OCI-M1 (cell line): ENCODE data around the gene MAP3K14.

Source experiments
- DNase-seq: peaks from one replicate; lab custom pipeline; 2025; lab: John Stamatoyannopoulos, UW

The MAP3K14 gene

DNA sequence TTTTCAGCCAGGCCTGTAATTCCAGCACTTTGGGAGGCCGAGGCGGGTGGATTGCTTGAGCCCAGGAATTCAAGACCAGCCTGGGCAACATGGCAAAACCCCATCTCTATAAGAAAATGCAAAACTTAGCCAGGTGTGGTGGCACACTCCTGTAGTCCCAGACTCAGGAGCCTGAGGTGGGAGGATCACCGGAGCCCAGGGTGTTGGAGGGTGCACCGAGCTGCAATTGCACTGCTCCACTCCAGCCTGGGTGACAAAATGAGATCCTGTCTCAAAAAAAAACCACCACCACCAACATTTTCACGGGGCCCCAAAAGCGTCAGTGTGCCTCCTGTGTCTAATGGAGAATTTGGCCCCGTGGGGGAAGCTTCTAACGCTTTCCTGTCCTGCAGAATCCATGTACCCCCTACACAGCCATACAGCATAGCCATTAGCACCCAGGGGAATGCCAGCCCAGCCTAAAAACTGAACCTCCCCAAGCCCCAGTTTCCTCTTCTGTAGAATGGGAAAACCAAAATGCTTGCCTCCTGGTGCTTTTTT lies 22.2 kb upstream of the MAP3K14 start:
- DNase-seq = no peak

DNA sequence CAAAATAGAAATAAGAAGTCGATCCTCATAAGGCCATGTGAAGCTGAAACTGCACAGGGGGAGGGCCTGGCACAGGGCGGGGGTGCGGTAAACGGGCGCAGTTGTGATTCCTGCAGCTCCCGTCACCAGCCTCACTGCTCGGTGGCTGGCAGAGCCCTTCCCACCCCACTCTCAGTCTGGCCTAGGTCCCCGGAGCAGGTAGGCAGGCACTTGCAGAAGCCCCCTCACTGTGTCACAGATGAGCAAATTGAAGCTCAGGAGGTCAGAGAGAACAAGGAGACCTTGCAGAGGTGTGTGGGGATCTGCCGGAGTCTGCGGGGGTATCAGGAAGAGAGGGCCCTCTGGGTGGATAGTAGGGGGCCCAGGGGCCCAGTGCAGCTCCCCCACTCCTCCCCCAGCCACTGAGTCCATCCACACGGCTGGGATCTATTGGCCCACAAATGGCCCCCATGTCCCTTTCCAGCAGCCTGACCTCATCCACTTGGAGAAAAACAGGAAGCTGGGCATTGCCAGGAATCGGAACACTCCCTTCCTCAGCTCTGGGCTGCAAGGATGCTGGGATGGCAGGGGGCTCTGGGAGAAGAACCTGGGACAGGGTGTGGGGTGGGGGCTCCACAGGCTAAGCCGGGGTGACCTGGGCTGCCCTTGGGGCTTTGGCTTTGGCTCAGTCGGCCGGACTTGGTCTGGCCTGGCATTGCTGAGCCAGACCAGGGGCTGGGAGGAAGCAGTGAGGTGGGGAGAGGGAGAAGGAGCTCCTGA lies 21.4 kb upstream of the MAP3K14 start:
- DNase-seq = no peak

DNA sequence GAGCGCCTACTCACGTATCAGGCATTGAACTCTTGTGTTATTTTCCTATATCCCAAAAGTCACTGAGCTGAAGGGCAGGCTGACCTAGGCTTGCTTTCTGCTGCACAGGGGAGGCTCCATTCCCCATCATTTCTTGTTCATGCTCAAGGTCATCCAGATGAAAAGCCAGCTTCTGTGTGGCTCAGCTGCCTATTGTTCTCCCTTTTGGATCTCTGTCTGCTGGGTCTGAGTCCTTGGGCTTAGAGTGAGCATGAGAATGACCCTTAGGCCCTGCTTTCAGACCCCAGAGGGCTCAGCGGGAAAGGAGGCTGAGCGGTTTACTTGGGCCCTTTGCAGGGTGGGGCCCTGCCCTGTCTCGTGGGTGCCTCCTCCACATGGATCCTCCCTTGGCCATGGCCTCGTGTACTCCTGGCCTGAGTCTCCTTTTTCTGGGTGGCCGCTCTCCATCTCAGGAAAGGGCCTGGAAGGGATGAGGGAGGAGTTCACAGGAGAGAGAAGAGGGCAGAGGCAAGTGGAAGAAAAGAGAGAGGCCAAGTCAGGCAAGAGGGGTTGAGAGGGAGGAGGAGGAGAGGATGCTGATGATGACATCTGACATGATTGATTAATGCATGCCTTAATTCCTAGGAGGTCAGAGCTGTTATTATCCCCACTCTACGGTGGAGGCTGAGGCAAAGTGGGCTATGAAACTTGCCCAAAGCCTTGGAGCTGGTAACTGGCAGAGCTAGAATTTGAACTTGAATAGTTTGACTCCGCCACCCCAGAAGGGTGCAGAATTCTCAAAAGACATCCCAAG lies 19.8 kb upstream of the MAP3K14 start:
- DNase-seq = no peak

DNA sequence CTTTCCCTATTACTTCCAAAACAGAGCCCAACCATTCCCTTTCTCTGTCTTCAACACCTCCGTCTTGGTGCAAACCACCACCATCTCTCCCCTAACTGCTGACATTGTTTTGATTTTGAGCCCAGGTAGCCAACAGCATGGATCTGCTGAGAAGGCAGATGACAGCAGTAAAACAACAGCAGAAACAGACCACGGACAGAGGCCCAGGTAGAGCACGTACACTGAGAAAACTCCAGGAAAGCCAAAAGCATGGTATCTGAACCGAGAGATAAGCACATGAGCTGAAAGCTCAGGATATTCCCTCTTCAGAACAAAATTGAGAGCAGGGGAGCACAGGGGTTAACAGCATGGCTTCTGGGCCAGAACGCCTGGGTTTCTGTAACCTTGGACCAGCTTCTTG lies 18.9 kb upstream of the MAP3K14 start:
- DNase-seq = no peak

DNA sequence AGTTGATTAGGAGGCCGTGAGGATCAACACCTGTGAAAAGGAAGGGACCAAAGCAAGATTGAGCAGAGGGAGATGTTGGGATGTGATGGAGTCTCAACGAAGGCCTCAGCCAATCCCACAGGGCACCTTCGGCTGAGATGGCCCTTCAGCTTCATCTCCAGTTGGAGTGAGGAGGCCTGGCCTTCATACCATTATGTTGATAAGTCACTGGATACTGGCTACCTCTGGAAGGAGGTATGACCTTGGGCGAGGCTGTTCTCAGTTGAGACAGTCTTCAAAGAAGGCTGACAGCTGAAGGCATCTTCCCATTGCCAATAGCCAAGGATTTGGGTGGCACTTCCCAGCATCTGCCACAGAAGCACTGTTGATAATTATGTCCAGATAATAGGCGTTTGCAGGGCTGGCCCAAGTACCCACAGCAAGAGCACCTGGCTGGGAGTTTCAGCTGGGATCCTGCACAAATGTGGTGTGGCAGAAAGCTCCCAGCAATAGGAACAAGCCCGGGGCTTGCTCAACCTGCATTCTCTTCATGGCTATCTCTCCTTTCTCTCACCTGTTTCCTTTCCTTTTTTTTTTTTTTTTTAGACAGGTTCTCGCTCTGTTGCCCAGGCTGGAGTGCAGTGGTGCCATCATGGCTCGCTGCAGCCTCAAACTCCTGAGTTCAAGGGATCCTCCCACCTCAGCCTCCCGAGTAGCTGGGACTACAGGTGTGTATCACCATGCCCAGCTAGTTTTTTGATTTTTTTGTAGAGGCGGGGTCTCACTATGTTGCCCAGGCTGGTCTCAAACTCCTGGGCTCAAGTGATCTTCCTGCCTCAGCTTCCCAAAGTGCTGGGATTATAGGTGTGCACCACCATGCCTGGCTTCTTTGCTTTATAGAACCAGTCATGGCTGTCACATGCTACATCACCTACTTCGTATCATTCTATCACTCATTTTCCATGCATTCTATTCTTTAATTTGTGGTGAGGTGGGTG lies 18.2 kb upstream of the MAP3K14 start:
- no peak for DNase-seq

DNA sequence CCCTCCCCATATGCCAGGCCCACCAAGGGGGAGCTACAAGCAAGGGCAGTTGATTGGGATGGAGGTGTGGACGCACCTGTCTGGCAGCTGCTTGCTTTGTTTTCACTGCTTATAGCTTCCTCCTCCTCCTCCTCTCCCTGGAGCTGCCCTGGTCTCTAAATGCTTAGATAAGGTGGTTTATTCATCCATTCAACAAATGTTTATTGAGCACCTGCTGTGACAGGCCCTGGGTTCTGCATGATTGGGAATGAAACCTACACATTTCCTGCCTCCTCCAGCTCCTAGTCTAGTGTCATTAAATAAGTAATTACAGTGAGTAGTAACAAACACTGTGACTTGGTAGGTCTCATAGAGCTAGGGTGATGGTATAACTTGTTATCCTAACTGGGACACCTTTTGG lies 17.4 kb upstream of the MAP3K14 start:
- DNase-seq = no peak

DNA sequence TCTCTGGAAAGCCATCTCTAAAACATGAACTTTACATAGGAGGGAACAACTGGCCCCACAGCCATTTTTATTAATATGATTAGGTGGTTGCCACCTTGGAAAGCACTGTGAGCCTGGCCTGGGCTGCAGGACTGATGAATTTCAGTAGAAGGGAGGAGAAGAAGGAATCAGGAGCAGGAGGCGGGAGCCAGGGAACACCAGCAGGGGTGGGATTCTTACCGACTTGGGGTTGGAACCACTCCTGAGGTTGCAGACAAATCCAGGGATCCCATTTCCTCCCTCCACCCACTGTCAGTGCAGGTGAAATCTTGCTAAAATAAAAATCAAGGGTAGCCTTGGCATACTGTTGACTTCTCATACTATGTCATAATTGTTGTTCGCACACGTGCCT lies 16.9 kb upstream of the MAP3K14 start:
- no peak for DNase-seq

DNA sequence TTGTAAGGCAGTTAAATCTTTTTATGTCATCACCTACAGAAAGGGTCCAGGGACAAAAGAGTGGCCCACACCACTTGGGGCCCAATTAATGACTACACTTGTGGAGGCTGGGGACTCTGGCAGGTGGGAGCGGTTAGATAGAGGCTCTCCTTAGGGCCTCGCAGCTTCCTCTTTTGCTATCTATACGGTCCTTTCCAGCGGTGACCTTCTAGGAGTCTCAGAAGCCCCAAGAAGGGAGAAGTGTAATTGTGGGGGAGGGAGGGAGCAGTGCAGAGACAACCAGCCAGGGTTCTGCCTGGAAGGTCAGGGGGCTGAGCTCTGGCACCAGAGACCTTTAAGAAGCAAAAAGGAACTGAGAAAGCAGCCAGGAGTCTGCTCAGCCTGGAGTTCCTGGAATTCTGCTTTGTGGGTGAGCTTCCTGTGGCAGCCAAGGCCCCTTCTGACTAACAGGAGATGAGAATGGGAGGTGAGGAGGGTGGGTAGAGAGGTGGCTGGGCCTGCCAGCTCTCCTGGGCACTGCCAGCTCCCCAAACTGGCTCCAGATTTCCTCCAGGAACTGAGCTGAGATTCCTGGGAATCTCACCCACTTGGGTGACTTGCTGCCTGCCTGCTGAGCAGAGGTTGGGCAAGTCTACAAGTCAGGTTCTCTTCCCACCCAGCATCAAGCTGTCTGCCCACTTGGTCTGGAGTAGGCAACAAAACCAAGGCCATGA lies 16.3 kb upstream of the MAP3K14 start:
- DNase-seq = peak; percentile 99

DNA sequence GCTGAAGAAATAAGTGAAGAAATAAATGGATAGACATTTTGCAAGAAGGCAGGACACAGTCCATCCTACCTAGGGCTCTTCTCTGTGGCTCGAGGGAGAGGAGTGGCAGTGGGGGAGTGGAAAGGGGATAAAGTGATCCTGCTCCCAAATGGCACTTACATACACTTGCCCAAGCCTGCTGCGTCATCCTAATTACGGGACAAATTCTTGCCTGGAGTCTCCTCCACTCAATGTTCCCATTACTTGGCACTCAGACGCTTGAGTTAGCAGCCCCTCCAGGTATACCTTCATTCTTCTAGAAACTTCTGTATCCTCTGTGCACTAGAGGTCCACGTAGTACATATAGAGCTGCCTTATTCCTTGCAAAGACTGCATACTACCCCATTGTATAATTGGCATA lies 15.7 kb upstream of the MAP3K14 start:
- no peak for DNase-seq

DNA sequence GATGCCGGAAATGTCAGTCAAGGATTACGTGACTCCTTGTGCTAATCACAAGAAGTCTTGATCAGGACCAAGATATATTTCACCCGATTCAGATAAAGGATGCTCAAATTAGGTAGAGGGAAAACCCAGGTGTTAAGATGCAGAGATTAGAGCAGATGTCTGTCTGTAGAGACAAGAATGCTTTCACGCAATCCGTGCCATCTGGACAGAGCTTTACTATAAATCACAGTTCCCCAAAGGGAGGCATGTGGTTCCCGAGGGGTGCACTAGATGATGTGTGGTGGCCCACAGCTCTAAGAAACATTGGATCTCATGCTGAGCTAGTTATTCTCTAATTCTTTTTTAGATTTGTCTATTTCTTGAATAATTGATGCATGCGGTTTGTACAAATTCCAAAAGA lies 9.8 kb upstream of the MAP3K14 start:
- DNase-seq = no peak

DNA sequence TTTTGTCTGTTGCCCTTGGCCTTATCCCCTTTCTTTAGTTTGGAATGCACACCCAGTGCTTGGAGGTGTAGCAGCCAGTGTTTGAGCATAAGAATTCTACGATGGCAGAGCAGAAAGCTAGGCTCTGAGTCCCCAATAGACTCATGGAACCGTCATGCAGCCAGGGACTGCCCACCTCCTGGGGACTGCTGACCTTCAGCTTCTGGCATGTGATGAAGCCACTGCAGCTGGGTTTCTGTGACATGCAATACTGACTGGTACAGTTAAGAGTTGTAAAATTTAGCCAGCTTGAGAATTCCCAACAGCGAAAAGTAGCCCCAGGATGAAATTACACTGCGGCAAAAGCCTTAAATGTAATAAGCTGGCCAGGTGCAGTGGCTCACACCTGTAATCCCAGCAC lies 9.0 kb upstream of the MAP3K14 start:
- no peak for DNase-seq

DNA sequence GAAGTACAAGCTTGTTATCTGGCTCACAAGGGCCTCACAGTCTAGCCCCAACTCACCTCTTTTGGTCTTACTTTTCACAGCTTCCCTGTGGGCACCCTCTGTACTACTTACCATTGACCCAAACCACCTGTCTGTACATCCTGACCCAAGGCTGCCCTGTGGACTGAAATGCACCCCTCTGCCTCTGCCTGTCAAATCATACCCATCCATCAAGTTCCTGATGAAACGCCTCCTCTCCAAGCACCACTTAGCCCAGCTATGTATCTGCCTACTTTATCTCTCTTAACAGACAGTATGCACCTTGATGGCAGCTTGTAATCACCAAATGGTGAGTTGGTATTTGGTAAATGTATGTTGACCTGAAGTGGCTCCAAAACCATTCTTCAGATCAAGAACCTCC lies 7.5 kb upstream of the MAP3K14 start:
- DNase-seq = no peak

DNA sequence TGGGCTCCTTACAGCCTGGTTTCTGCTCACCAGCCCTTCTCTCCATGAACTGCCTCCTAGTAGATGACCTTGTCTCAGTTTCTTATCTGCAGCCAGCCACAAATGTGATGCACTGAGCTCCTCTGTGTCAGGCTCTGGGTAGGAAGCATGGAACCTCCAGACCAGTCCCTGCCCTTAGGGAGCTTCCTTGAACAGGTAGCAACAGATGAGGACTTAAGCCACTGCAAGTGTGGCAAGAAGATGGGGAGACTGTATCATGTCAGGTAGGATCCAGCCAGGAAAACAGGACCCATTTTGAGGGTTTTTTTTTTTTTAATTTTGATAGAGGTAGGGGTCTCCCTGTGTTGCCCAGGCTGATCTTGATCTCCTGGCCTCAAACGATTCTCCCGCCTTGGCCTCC lies 5.3 kb upstream of the MAP3K14 start:
- peak; percentile 18 for DNase-seq

DNA sequence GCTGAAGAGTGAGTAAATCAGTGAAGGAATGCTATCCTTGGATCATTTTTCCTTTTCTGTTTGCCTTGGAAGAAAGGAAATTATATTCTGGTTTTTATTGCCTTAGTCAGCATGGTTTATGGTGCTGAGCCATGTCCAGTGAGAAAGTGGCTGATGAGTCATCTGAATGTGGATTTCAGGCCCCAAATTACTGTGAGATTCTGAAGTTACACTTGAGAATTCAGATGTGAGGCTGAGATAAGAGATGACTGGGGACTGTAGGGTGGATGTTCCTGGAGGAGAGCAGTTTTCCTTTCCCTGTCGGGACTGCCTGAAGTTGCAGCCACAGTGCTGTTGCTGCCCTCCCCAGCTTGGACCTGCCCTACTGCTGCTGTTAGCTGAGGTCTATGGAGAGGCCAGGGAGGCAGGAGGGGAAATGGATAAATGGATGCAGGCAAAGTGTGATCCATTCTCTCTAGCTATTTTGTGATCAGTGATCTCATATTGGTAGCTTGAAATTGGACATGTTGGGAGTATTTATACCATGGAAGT lies 4.2 kb upstream of the MAP3K14 start:
- DNase-seq = peak; percentile 76

DNA sequence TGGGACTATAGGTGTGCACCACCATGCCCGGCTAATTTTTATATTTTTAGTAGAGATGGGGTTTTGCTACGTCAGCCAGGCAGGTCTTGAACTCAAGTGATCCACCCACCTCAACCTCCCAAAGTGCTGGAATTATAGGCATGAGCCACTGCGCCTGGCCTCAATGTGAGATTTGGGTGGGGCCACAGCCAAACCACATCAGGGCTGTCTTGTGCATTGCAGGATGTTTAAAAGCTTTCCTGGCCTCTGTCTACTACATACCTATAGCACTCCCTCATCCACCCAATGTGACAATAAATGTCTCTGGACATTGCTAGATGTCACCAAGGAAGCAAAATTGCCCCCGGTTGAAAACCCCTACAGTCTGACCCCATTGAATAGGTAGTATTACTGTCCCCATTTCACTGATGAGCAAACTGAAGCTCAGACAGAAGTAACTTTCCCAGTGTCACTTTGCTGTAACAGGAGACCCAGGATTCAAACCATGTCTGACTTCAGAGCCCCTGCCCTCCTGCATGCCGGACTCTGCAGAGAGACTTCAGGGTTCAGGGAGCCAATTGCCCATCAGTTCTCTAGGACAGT lies 3.6 kb upstream of the MAP3K14 start:
- no peak for DNase-seq

DNA sequence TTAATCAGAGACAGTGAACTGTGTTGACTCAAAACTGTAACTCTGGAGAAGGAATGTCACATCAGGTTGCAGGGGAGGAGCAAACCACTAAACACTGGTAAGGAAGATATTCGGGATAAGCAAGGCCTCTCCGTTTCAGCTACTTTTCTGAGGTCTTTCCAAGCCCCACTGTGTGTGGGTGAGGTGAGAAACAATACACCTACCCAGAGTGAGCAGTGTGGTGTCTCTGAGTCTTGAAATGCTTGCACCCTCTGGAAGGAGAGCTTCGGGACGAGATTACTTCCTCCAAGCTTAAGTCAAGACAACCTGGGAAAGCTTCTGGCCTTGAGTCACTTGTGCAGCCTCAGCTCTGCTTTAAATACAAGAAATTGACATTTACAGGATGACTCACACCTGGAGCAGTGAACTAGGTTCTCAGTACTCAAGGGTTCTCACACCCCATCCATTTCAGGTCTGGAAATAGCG lies 2.5 kb upstream of the MAP3K14 start:
- DNase-seq = no peak

DNA sequence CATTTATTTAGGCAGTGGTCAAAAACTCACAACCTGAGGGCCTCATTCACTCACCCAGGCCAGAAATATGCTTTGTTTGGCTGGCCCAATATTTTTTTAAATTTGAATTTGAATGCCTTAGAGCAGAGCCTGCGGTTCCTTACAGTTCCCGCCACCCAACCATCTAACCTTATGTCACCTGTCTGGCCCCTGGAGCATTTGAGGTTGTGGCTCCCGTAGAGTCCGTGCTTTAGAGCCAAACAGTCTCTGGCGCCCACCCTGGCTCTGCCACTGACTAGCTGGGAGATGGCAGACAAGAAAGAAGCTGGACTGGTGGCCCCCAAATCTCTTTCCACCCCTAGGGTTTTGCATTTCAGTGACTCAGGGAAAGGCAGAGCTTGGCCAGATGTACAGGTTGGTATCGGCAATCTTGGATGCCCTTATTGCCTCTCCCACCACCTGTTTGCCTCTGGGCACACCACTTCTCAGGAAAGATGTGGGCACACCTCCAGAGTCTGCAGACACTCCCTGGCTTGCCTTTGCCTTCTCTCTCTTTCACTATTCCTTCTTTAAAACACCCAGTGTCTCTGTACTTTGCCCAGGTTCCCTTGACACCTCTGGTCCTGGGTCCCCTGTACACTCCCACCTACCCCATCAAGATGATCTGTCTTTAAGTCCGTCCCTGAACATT lies 1.9 kb upstream of the MAP3K14 start:
- no peak for DNase-seq

DNA sequence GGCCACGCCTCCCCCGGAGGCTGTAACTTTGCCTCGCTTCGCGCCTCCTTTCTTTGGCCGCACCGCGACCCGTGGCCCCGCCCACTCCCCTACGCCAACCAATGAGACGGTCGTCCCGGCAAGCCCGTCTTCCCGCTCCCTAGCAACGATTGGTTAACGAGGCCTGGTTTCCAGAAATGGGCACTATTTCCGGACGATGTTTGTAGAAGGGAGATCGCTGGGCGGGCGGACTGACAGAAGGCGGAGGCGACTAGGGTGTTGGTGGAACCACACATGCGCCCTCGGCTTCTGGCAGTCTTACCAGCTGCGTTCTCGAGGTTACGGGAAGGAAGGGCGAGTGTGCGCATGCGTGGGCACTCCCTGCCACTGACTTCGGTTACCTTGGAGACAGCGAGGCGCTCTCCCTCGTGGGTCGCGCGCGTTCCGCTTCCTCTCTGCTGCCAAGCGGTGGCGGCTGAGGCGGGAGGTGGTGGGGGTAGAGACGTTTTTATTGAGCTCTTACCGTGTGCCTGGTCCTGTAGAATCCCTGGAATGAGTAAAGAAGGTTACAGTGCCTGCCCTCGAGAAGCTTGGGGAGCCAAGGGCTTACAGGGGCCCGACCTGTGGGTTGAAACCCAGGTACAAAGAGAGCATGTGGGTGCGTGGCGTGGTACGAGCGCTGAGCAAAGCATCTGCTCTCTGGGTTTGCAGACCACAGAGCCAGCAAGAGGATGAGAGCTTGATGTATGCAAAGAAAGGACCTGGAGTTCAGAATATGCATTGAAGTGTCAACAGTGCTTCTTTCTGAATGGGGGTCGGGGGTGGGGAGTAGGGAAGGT lies 500 bp upstream of the MAP3K14 start:
- DNase-seq = peak; percentile 100
